Neural cell (in vitro differentiated cells): ENCODE results near the gene NF2. TPM values are rescaled to one million over a fixed set of nuclear protein-coding genes. Genes with fewer than 3 reads are reported as not detected.
"Not testable (repeated sequence)": the region's sequence is repeated elsewhere in the genome, so short reads cannot be mapped to it uniquely, and the experiment has no call there.

Source experiments
- H2AFZ ChIP-seq: fragments of 200-600, 300-800 bp; sonication (generic), shearing (Covaris generic); 2 replicates; pipeline ENCODE4 v1.6.0; 2014; ENCODE audit warnings: low read depth, mild to moderate bottlenecking, antibody characterized with exemption, low read length, moderate library complexity
- H3F3A ChIP-seq: fragments of 200-600 bp; shearing (Covaris generic); 2 replicates; pipeline ENCODE4 v1.6.1; 2016; ENCODE audit warnings: mild to moderate bottlenecking, moderate library complexity, mixed read lengths, antibody characterized with exemption, low read length; ENCODE audit not compliant: insufficient read depth, poor library complexity, severe bottlenecking
- H3K27ac ChIP-seq: fragments of 200-600, 300-800 bp; sonication (generic), shearing (Covaris generic); 2 replicates; pipeline ENCODE4 v1.5.1; 2014; ENCODE audit warnings: mild to moderate bottlenecking, low read length, moderate library complexity
- H3K27me3 ChIP-seq: fragments of 300-800, 200-600 bp; sonication (generic), shearing (Covaris generic); 2 replicates; pipeline ENCODE4 v1.6.0; 2014; ENCODE audit warnings: mild to moderate bottlenecking, low read depth, low read length, moderate library complexity; ENCODE audit not compliant: insufficient read depth
- H3K36me3 ChIP-seq: fragments of 300-800, 200-600 bp; sonication (generic), shearing (Covaris generic); 2 replicates; pipeline ENCODE4 v1.5.1; 2014; ENCODE audit warnings: mild to moderate bottlenecking, antibody characterized with exemption, low read length, moderate library complexity; ENCODE audit not compliant: insufficient read depth
- H3K4me2 ChIP-seq: fragments of 300-800, 200-600 bp; sonication (generic), shearing (Covaris generic); 2 replicates; pipeline ENCODE4 v1.6.0; 2014; ENCODE audit warnings: mild to moderate bottlenecking, low read length
- H3K4me3 ChIP-seq: fragments of 300-800, 200-600 bp; sonication (generic), shearing (Covaris generic); 2 replicates; pipeline ENCODE4 v1.5.1; 2014; ENCODE audit warnings: mild to moderate bottlenecking, low read length, moderate library complexity
- H3K79me2 ChIP-seq: fragments of 200-600 bp; shearing (Covaris generic); replicated peaks from 2 replicates; pipeline ENCODE4 v1.6.0; 2014; ENCODE audit warnings: mild to moderate bottlenecking, low read length, moderate library complexity; ENCODE audit not compliant: insufficient read depth
- H3K9ac ChIP-seq: fragments of 300-800, 200-600 bp; sonication (generic), shearing (Covaris generic); 2 replicates; pipeline ENCODE4 v1.6.1; 2016; ENCODE audit warnings: mild to moderate bottlenecking, low read length, mixed read lengths
- H3K9me2 ChIP-seq: fragments of 200-600 bp; shearing (Covaris generic); 2 replicates; pipeline ENCODE4 v1.6.1; 2016; ENCODE audit warnings: mild to moderate bottlenecking, low read length, mixed read lengths; ENCODE audit not compliant: insufficient read depth
- H3K9me3 ChIP-seq: fragments of 200-600, 300-800 bp; sonication (generic), shearing (Covaris generic); 2 replicates; pipeline ENCODE4 v1.6.1; 2016; ENCODE audit warnings: mild to moderate bottlenecking, mixed run types, low read length, moderate library complexity, mixed read lengths
- H4K20me1 ChIP-seq: fragments of 200-600 bp; shearing (Covaris generic); 2 replicates; pipeline ENCODE4 v1.6.1; 2016; ENCODE audit warnings: mild to moderate bottlenecking, mixed run types; ENCODE audit not compliant: insufficient read depth
- EP300 ChIP-seq: fragments of 450-650 bp; conservative IDR thresholded peaks from 2 replicates; pipeline ENCODE4 v1.6.1; 2014; ENCODE audit warnings: antibody characterized with exemption, mild to moderate bottlenecking, moderate library complexity; ENCODE audit not compliant: poor library complexity, severe bottlenecking
- EZH2 ChIP-seq: fragments of 200-600, 300-800 bp; shearing (Covaris generic), sonication (generic); IDR thresholded peaks from 2 replicates; pipeline ENCODE4 v1.6.1; 2014; ENCODE audit warnings: antibody characterized with exemption, low read length, borderline replicate concordance, mild to moderate bottlenecking; ENCODE audit not compliant: insufficient read depth, poor library complexity, severe bottlenecking
- MXI1 ChIP-seq: fragments of 450-650 bp; conservative IDR thresholded peaks from 2 replicates; pipeline ENCODE4 v1.6.1; 2014; ENCODE audit warnings: antibody characterized with exemption, mild to moderate bottlenecking; ENCODE audit not compliant: poor library complexity, severe bottlenecking
- POLR2AphosphoS5 ChIP-seq: IDR thresholded peaks from 2 replicates; pipeline ENCODE4 v1.6.1; 2012
- RAD21 ChIP-seq: fragments of 450-650 bp; conservative IDR thresholded peaks from 2 replicates; pipeline ENCODE4 v1.6.1; 2014; ENCODE audit warnings: antibody characterized with exemption, mild to moderate bottlenecking, moderate library complexity
- SMC3 ChIP-seq: fragments of 450-650 bp; conservative IDR thresholded peaks from 2 replicates; pipeline ENCODE4 v1.6.1; 2014; ENCODE audit warnings: antibody characterized with exemption, mild to moderate bottlenecking, moderate library complexity; ENCODE audit not compliant: poor library complexity
- TAF1 ChIP-seq: IDR thresholded peaks from 2 replicates; pipeline ENCODE4 v1.6.1; 2012; ENCODE audit warnings: low read depth
- polyA plus RNA-seq: library from polyadenylated mRNA; depleted of rRNA; stranded (reverse); fragments of >200 nt; gene quantifications from 2 replicates; pipeline ENCODE4 v1.2.3, GENCODE V29; 2014
- TF ChIP-seq, protein P1 (sequence below): IDR thresholded peaks from 2 replicates; pipeline ENCODE4 v1.6.1; 2012; ENCODE audit warnings: borderline replicate concordance
- TF ChIP-seq, protein P2 (sequence below): fragments of 450-650 bp; IDR thresholded peaks from 2 replicates; pipeline ENCODE4 v1.5.1; 2014; ENCODE audit warnings: antibody characterized with exemption, mild to moderate bottlenecking, moderate library complexity; ENCODE audit not compliant: poor library complexity, severe bottlenecking

NF2 gene
- polyA plus RNA-seq, 1 donor from 2014 or later, result 18.7 TPM

- Histone ChIP-seq H3K36me3 (no peaks in the 10 kb centered on the region), H2AFZ (no peak overlapping the region), H3K4me3 (no peak overlapping the region), H3K4me2 (no peak overlapping the region), H3K9me3 (no peaks in the 10 kb centered on the region), H3F3A (no peaks in the 10 kb centered on the region), H4K20me1 (no peaks in the 10 kb centered on the region), H3K79me2 (no peaks in the 10 kb centered on the region), H3K27ac (no peak overlapping the region), H3K9ac (no peak overlapping the region), H3K27me3 (no peaks in the 10 kb centered on the region), H3K9me2 (no peaks in the 10 kb centered on the region)
- TF ChIP-seq EP300, result no peak
- no peak for TF ChIP-seq RAD21
- TF ChIP-seq EZH2, result no peak
- TF ChIP-seq POLR2AphosphoS5, result no peak
- TF ChIP-seq, protein P1, sequence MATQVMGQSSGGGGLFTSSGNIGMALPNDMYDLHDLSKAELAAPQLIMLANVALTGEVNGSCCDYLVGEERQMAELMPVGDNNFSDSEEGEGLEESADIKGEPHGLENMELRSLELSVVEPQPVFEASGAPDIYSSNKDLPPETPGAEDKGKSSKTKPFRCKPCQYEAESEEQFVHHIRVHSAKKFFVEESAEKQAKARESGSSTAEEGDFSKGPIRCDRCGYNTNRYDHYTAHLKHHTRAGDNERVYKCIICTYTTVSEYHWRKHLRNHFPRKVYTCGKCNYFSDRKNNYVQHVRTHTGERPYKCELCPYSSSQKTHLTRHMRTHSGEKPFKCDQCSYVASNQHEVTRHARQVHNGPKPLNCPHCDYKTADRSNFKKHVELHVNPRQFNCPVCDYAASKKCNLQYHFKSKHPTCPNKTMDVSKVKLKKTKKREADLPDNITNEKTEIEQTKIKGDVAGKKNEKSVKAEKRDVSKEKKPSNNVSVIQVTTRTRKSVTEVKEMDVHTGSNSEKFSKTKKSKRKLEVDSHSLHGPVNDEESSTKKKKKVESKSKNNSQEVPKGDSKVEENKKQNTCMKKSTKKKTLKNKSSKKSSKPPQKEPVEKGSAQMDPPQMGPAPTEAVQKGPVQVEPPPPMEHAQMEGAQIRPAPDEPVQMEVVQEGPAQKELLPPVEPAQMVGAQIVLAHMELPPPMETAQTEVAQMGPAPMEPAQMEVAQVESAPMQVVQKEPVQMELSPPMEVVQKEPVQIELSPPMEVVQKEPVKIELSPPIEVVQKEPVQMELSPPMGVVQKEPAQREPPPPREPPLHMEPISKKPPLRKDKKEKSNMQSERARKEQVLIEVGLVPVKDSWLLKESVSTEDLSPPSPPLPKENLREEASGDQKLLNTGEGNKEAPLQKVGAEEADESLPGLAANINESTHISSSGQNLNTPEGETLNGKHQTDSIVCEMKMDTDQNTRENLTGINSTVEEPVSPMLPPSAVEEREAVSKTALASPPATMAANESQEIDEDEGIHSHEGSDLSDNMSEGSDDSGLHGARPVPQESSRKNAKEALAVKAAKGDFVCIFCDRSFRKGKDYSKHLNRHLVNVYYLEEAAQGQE, result no peak
- no peak for TF ChIP-seq MXI1
- no peak for TF ChIP-seq TAF1
- TF ChIP-seq SMC3, result no peak
- TF ChIP-seq, protein P2, sequence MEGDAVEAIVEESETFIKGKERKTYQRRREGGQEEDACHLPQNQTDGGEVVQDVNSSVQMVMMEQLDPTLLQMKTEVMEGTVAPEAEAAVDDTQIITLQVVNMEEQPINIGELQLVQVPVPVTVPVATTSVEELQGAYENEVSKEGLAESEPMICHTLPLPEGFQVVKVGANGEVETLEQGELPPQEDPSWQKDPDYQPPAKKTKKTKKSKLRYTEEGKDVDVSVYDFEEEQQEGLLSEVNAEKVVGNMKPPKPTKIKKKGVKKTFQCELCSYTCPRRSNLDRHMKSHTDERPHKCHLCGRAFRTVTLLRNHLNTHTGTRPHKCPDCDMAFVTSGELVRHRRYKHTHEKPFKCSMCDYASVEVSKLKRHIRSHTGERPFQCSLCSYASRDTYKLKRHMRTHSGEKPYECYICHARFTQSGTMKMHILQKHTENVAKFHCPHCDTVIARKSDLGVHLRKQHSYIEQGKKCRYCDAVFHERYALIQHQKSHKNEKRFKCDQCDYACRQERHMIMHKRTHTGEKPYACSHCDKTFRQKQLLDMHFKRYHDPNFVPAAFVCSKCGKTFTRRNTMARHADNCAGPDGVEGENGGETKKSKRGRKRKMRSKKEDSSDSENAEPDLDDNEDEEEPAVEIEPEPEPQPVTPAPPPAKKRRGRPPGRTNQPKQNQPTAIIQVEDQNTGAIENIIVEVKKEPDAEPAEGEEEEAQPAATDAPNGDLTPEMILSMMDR, result no peak
Observed at GRCh38 chr22:29596408-29596807, 7.0 kb upstream of the NF2 start.

DNA sequence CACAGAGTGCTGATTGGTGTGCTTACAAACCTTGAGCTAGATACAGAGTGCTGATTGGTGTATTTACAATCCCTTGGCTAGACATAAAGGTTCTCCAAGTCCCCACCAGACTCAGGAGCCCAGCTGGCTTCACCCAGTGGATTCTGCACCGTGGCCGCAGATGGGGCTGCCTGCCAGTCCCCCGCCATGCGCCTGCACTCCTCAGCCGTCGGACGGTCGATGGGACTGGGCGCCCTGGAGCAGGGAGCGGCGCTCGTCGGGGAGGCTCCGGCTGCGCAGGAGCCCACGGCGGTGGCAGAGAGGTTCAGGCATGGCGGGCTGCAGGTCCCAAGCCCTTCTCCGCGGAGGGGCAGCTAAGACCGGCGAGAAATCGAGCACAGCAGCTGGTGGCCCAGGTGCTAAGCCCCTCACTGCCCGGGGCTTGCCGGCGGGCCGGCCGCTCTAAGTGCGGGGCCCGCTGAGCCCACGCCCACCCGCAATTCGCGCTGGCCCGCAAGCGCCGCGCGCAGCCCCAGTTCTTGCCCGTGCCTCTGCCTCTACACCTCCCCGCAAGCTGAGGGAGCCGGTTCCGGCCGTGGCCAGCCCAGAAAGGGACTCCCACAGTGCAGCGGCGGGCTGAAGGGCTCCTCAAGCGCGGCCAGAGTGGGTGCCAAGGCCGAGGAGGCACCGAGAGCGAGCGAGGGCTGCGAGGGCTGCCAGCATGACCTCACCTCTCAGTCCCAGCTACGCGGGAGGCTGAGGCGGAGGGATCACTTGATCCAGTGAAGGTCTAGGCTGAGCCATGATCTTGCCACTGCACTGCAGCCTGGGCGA is 5.4 kb upstream of the NF2 start:
- H4K20me1 ChIP-seq, H3K4me3 ChIP-seq, H3K9me2 ChIP-seq, H3K9me3 ChIP-seq, H3K9ac ChIP-seq, H3K4me2 ChIP-seq, H3F3A ChIP-seq, H2AFZ ChIP-seq, H3K79me2 ChIP-seq, H3K36me3 ChIP-seq, H3K27me3 ChIP-seq, H3K27ac ChIP-seq: not testable (repeated sequence)

- Histone ChIP-seq H3K27ac (no peak overlapping the region), H3K79me2 (no peaks in the 10 kb centered on the region), H3F3A (no peaks in the 10 kb centered on the region), H3K9me3 (no peaks in the 10 kb centered on the region), H3K36me3 (no peaks in the 10 kb centered on the region), H3K4me3 (no peak overlapping the region), H2AFZ (no peak overlapping the region), H4K20me1 (no peaks in the 10 kb centered on the region), H3K4me2 (no peak overlapping the region), H3K9ac (no peak overlapping the region), H3K27me3 (no peaks in the 10 kb centered on the region), H3K9me2 (no peaks in the 10 kb centered on the region)
- TF ChIP-seq POLR2AphosphoS5 (no peak), SMC3 (no peak), EP300 (no peak), TAF1 (no peak), MXI1 (no peak), RAD21 (no peak), EZH2 (no peak)
- TF ChIP-seq, protein P2, result no peak
- TF ChIP-seq, protein P1, result no peak
Observed at GRCh38 chr22:29598684-29599020, 4.8 kb upstream of the NF2 start.
